ENCODE measurements around the gene PSME1. TPM values are rescaled to one million over a fixed set of nuclear protein-coding genes. Genes with fewer than 3 reads are reported as not detected.

The PSME1 gene
- total and polyA plus RNA-seq, 4 donors: 63.3 to 237 (median 101) TPM

GRCh38 chr14:24155100-24155499 lies 19.1 kb downstream of the PSME1 start:
- Histone ChIP-seq H3K4me1 (ENCODE audit: control insufficient read depth in 4 of 4, insufficient read depth in 4 of 4, low read length in 3 of 4) (peaks cover 2 to 6% (median 5%) of the 10 kb centered on the region in 4 donors), H3K9ac (ENCODE audit: low read depth in 1 of 2, low read length in 2 of 2) (no peak overlapping the region), H3K27me3 (ENCODE audit: control insufficient read depth in 4 of 4, insufficient read depth in 4 of 4, low read length in 3 of 4) (no peaks in the 10 kb centered on the region), H3K4me3 (ENCODE audit: low read depth in 1 of 3, low read length in 3 of 3) (no peak overlapping the region), H3K27ac (ENCODE audit: low read depth in 1 of 2, low read length in 2 of 2) (no peak overlapping the region), H3K9me3 (ENCODE audit: control insufficient read depth in 4 of 4, low read length in 3 of 4) (no peaks in the 10 kb centered on the region), H3K36me3 (ENCODE audit: control insufficient read depth in 4 of 4, insufficient read depth in 3 of 4, low read depth in 1 of 4, low read length in 3 of 4) (peaks cover 14 to 65% (median 53%) of the 10 kb centered on the region in 4 donors)
- no peak for DNase-seq (ENCODE audit: low spot score)
- 96% methylated on average over 10 of the region's 10 CpGs for WGBS
- TF ChIP-seq HNF4G (IDR thresholded peaks at IDR 0.05): no peak

- H3K4me1 ChIP-seq (ENCODE audit: control insufficient read depth in 4 of 4, insufficient read depth in 4 of 4, low read length in 3 of 4): peaks cover 5 to 21% (median 14%) of the 10 kb centered on the region in 4 donors
- DNase-seq (ENCODE audit: low spot score): no peak
- WGBS: 98% methylated on average over 1 of the region's 1 CpG
- no peaks in the 10 kb centered on the region for H3K9me3 ChIP-seq (ENCODE audit: control insufficient read depth in 4 of 4, low read length in 3 of 4)
- H3K27me3 ChIP-seq (ENCODE audit: control insufficient read depth in 4 of 4, insufficient read depth in 4 of 4, low read length in 3 of 4): no peaks in the 10 kb centered on the region
- H3K36me3 ChIP-seq (ENCODE audit: control insufficient read depth in 4 of 4, insufficient read depth in 3 of 4, low read depth in 1 of 4, low read length in 3 of 4): peaks cover 12 to 48% (median 37%) of the 10 kb centered on the region in 4 donors
- TF ChIP-seq ZBTB33 (IDR thresholded peaks at IDR 0.05): no peak
- no peak for TF ChIP-seq REST (IDR thresholded peaks at IDR 0.05)
- no peak for TF ChIP-seq RAD21 (IDR thresholded peaks at IDR 0.05)
- no peak for TF ChIP-seq TAF1 (conservative IDR thresholded peaks at IDR 0.05)
- no peak for TF ChIP-seq NR2F2 (IDR thresholded peaks at IDR 0.05)
- no peak for TF ChIP-seq HNF4A (conservative IDR thresholded peaks at IDR 0.05)
- no peak for TF ChIP-seq JUND (IDR thresholded peaks at IDR 0.05)
- TF ChIP-seq CTCF (IDR thresholded peaks at IDR 0.05; ENCODE audit: low read depth, low read length, missing input control): no peak
- TF ChIP-seq HNF4G (IDR thresholded peaks at IDR 0.05): no peak
- no peak for TF ChIP-seq ATF3 (IDR thresholded peaks at IDR 0.05)
- TF ChIP-seq YY1 (IDR thresholded peaks at IDR 0.05): no peak
- TF ChIP-seq SP1 (IDR thresholded peaks at IDR 0.05): no peak
- no peak for TF ChIP-seq RXRA (IDR thresholded peaks at IDR 0.05)
- no peak for TF ChIP-seq GABPA (IDR thresholded peaks at IDR 0.05 in 1 of 2, conservative IDR thresholded peaks at IDR 0.05 in 1 of 2)
- no peak for TF ChIP-seq FOXA2 (IDR thresholded peaks at IDR 0.05)
- no peak for TF ChIP-seq MAX (IDR thresholded peaks at IDR 0.05)
- no peak for TF ChIP-seq EGR1 (IDR thresholded peaks at IDR 0.05; ENCODE audit: low read depth in 2 of 2)
- TF ChIP-seq FOXA1 (IDR thresholded peaks at IDR 0.05): no peak
- no peak overlapping the region for H3K4me3 ChIP-seq (ENCODE audit: low read depth in 1 of 3, low read length in 3 of 3)
- H3K9ac ChIP-seq (ENCODE audit: low read depth in 1 of 2, low read length in 2 of 2): no peak overlapping the region
- no peak overlapping the region for H3K27ac ChIP-seq (ENCODE audit: low read depth in 1 of 2, low read length in 2 of 2)
These were observed 20.8 kb downstream of the PSME1 start for GRCh38 chr14:24156840-24157239.
